Right atrium auricular region (tissue), 2 donors: ENCODE data around the gene P4HB. TPM values are rescaled to one million over a fixed set of nuclear protein-coding genes. Genes with fewer than 3 reads are reported as not detected.
"Not testable (repeated sequence)": the region's sequence is repeated elsewhere in the genome, so short reads cannot be mapped to it uniquely, and the experiment has no call there.

Experiments
- DNase-seq: peaks from one replicate; pipeline ENCODE4 v3.0.0-alpha.2; 2019; ENCODE audit warnings: low spot score
- H3K27ac ChIP-seq, 2 donors: fragments of 200-600 bp; sonication (generic); 1 replicate in 1 of 2; 2 replicates in 1 of 2; pipeline ENCODE4 v1.5.1; 2016 to 2019
- H3K27me3 ChIP-seq, 2 donors: fragments of 200-600 bp; sonication (generic); one replicate each; pipeline versions ENCODE4 v1.5.1 to v1.6.0; 2017 to 2019
- H3K36me3 ChIP-seq: fragments of 200-600 bp; sonication (generic); one replicate; pipeline ENCODE4 v1.5.1; 2016
- H3K4me1 ChIP-seq, 2 donors: fragments of 200-600 bp; sonication (generic); one replicate each; pipeline versions ENCODE4 v1.5.1 to v1.6.0; 2017 to 2019
- H3K4me3 ChIP-seq, 2 donors: fragments of 200-600 bp; sonication (generic); 1 replicate in 1 of 2; 2 replicates in 1 of 2; pipeline ENCODE4 v1.5.1; 2017 to 2019; ENCODE audit warnings: mild to moderate bottlenecking in 1 of 2, moderate library complexity in 1 of 2
- H3K9me3 ChIP-seq, 2 donors: fragments of 200-600 bp; sonication (generic); one replicate each; pipeline ENCODE4 v1.5.1; 2019
- CTCF ChIP-seq, 2 donors: fragments of 200-600 bp; sonication (generic); IDR thresholded peaks; one replicate each; pipeline ENCODE4 v1.5.1; 2019; ENCODE audit warnings: antibody characterized with exemption in 2 of 2
- total RNA-seq, 2 donors: library from RNA; depleted of rRNA; stranded (reverse); fragments of >200 nt; gene quantifications; one replicate each; pipeline ENCODE4 v1.1.0, GENCODE V29; 2016

The P4HB gene
- total RNA-seq, 2 donors from 2014 or later: 321 to 426 TPM

DNA sequence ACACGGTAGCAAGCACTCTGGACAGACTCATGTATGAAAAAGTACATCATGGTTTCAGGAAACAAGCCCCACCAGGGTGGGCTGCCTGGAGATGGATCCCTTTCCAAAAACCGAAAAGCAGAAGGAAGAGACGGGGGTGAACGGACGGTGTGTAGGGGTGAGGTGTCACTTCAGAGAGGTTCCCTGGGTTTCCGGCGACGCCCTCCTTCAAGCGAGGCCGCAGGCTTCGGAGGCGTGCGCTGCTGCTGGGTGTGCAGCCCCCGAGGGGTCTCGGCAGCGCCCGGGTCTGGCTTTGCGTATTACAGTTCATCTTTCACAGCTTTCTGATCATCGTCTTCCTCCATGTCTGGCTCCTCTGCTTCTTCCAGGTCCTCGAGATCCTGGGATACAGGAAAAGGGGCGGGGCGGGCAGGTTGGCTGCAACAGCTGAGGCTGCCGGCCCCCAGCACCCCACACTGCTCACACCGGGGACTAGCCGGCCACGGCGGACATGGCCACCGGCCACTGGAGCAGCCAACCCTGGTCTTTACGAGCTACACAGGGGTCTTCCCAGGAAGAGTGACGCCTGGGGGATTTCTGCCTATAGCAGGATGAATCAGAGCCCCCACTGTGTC is 16.5 kb downstream of the P4HB start:
- H3K27me3 ChIP-seq: no peaks in the 10 kb centered on the region
- TF ChIP-seq CTCF (IDR thresholded peaks at IDR 0.05): no peak
- H3K27ac ChIP-seq: no peak overlapping the region
- no peak for DNase-seq
- peaks cover 0 to 7% of the 10 kb centered on the region in 2 donors for H3K4me1 ChIP-seq
- no peaks in the 10 kb centered on the region for H3K9me3 ChIP-seq
- H3K4me3 ChIP-seq: no peak overlapping the region
- H3K36me3 ChIP-seq: peaks cover 53% of the 10 kb centered on the region

- no peaks in the 10 kb centered on the region for H3K27me3 ChIP-seq
- no peak overlapping the region for H3K27ac ChIP-seq
- peaks cover 0 to 7% of the 10 kb centered on the region in 2 donors for H3K4me1 ChIP-seq
- no peak for TF ChIP-seq CTCF (IDR thresholded peaks at IDR 0.05)
- H3K4me3 ChIP-seq: no peak overlapping the region
- no peak for DNase-seq
- no peaks in the 10 kb centered on the region for H3K9me3 ChIP-seq
- peaks cover 48% of the 10 kb centered on the region for H3K36me3 ChIP-seq
Measured at GRCh38 chr17:81842725-81843504, 17.4 kb downstream of the P4HB start.

GRCh38 chr17:81842378-81842724 is 18.0 kb downstream of the P4HB start:
- H3K27ac ChIP-seq: no peak overlapping the region
- peaks cover 0 to 7% of the 10 kb centered on the region in 2 donors for H3K4me1 ChIP-seq
- peaks cover 43% of the 10 kb centered on the region for H3K36me3 ChIP-seq
- no peak for TF ChIP-seq CTCF (IDR thresholded peaks at IDR 0.05)
- H3K9me3 ChIP-seq: no peaks in the 10 kb centered on the region
- no peak for DNase-seq
- H3K4me3 ChIP-seq: no peak overlapping the region
- no peaks in the 10 kb centered on the region for H3K27me3 ChIP-seq

GRCh38 chr17:81841866-81842265 is 18.5 kb downstream of the P4HB start:
- Histone ChIP-seq H3K4me3 (no peak overlapping the region), H3K4me1 (peaks cover 0 to 7% of the 10 kb centered on the region in 2 donors), H3K27ac (peak overlapping the region in 1 of 2 donors; percentile 66), H3K36me3 (peaks cover 38% of the 10 kb centered on the region), H3K27me3 (no peaks in the 10 kb centered on the region), H3K9me3 (no peaks in the 10 kb centered on the region)
- DNase-seq: no peak
- TF ChIP-seq CTCF (IDR thresholded peaks at IDR 0.05): no peak

GRCh38 chr17:81840826-81841778 is 19.2 kb downstream of the P4HB start:
- Histone ChIP-seq H3K4me1 (peaks cover 0 to 7% of the 10 kb centered on the region in 2 donors), H3K27ac (peak overlapping the region; percentile 46 to 66), H3K27me3 (no peaks in the 10 kb centered on the region), H3K36me3 (peaks cover 30% of the 10 kb centered on the region), H3K9me3 (no peaks in the 10 kb centered on the region), H3K4me3 (no peak overlapping the region)
- DNase-seq: no peak
- TF ChIP-seq CTCF (IDR thresholded peaks at IDR 0.05): no peak

- H3K27me3 ChIP-seq, H3K4me3 ChIP-seq, DNase-seq, H3K4me1 ChIP-seq, H3K27ac ChIP-seq, H3K9me3 ChIP-seq: not testable (repeated sequence)
- H3K36me3 ChIP-seq: peaks cover 20% of the 10 kb centered on the region
Measured at GRCh38 chr17:81840059-81840458, 20.3 kb downstream of the P4HB start.
